ENCODE measurements around the gene SSUH2.

SSUH2 gene

GRCh38 chr3:8639659-8640000 lies 5.0 kb downstream of the SSUH2 start:
- Histone ChIP-seq H3K27me3 (ENCODE audit: insufficient read depth, poor library complexity, severe bottlenecking) (peaks cover 3% of the 10 kb centered on the region), H3K27ac (replicated peaks) (no peak overlapping the region), H3K4me3 (replicated peaks; ENCODE audit: insufficient read depth, low read length) (no peak overlapping the region)
- TF ChIP-seq POLR2AphosphoS5 (IDR thresholded peaks at IDR 0.05; ENCODE audit: low read depth) (no peak), GABPA (IDR thresholded peaks at IDR 0.05; ENCODE audit: low read depth) (no peak), REST (IDR thresholded peaks at IDR 0.05; ENCODE audit: insufficient replicate concordance, low read depth) (no peak), CTCF (IDR thresholded peaks at IDR 0.05; ENCODE audit: insufficient read depth, low read length) (no peak), SPI1 (IDR thresholded peaks at IDR 0.05; ENCODE audit: borderline replicate concordance, low read depth) (no peak)
- no peak for DNase-seq (ENCODE audit: low read depth in 1 of 2, low spot score in 1 of 2)

DNA sequence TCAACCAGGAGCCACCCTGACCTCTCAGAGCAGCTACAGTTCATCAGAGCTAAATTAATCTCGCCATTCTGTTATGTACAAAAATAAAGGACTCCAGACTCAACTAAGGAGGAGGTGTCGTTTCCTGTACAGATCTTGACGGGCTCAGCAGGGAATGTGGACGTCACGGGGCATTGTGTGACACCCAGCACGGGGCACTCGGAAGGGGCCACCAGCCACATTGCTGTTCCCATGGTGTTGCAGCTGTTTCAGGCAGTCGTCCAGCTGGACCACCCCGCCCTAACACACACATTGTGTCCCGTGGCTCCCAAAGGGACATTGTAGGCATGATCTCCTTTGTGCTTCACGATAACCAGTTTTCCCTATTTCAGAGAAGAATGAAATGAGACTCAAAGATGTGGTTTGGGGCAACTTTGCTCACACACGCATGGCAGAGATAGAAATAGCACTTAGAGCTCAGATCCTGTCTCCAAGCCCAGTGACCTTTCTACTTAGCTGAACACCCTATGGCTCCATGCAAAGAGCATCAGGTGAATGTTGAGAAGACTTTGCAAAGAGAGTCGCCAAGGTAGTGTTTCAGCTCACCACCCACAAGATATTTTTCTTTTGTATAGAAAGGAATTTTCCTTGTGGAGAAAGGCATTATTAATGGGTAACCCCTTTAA lies 5.5 kb downstream of the SSUH2 start:
- Histone ChIP-seq H3K27ac (replicated peaks) (no peak overlapping the region), H3K27me3 (ENCODE audit: insufficient read depth, poor library complexity, severe bottlenecking) (peaks cover 2% of the 10 kb centered on the region), H3K4me3 (replicated peaks; ENCODE audit: insufficient read depth, low read length) (no peak overlapping the region)
- DNase-seq (ENCODE audit: low read depth in 1 of 2, low spot score in 1 of 2) = no peak
- TF ChIP-seq REST (IDR thresholded peaks at IDR 0.05; ENCODE audit: insufficient replicate concordance, low read depth) = no peak
- no peak for TF ChIP-seq POLR2AphosphoS5 (IDR thresholded peaks at IDR 0.05; ENCODE audit: low read depth)
- no peak for TF ChIP-seq CTCF (IDR thresholded peaks at IDR 0.05; ENCODE audit: insufficient read depth, low read length)
- no peak for TF ChIP-seq GABPA (IDR thresholded peaks at IDR 0.05; ENCODE audit: low read depth)
- no peak for TF ChIP-seq SPI1 (IDR thresholded peaks at IDR 0.05; ENCODE audit: borderline replicate concordance, low read depth)

DNA sequence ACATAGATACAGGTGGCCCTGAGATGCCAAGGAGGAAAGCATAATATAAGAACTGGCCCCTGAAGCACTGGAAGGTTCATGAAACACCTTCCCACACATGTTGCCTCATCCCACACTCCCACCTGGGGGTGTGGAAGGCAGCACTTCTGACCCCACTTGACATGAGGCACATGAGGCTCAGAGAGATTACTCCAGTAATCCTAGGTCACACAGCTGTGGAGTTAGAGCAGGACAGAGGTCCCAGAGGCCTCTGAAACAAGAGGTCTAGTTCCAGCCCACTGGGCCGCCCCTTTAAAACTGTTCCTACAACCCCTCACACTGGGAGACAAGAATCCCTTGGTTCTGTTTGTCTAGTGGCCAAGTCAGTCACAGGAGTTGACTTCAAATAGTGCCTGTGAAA lies 7.2 kb downstream of the SSUH2 start:
- Histone ChIP-seq H3K4me3 (replicated peaks; ENCODE audit: insufficient read depth, low read length) (no peak overlapping the region), H3K27ac (replicated peaks) (no peak overlapping the region), H3K27me3 (ENCODE audit: insufficient read depth, poor library complexity, severe bottlenecking) (no peaks in the 10 kb centered on the region)
- TF ChIP-seq SPI1 (IDR thresholded peaks at IDR 0.05; ENCODE audit: borderline replicate concordance, low read depth) (no peak), REST (IDR thresholded peaks at IDR 0.05; ENCODE audit: insufficient replicate concordance, low read depth) (no peak), CTCF (IDR thresholded peaks at IDR 0.05; ENCODE audit: insufficient read depth, low read length) (no peak), GABPA (IDR thresholded peaks at IDR 0.05; ENCODE audit: low read depth) (no peak), POLR2AphosphoS5 (IDR thresholded peaks at IDR 0.05; ENCODE audit: low read depth) (no peak)
- no peak for DNase-seq (ENCODE audit: low read depth in 1 of 2, low spot score in 1 of 2)

Measured in HL-60 (cell line).